HCT116 (cell line): Measurements from ENCODE around the gene TAP1. TPM values are rescaled to one million over a fixed set of nuclear protein-coding genes. Genes with fewer than 3 reads are reported as not detected.

Experiments
- ATAC-seq: fragments of 200-7000 bp; cut with Tn5 transposase; 2 replicates; pipeline ENCODE4 v1.9.1; 2020; ENCODE audit warnings: mild to moderate bottlenecking, moderate library complexity
- BruUV-seq: library from RNA; stranded (reverse); fragments of 400-500 nt; replicated peaks from 2 replicates; lab custom pipeline; 2021; lab: Mats Ljungman, UMichigan
- CTCF ChIA-PET: fragments of 300-600 bp; sonication (Branson Sonifier 250); formaldehyde crosslinking; loops from one replicate; lab custom pipeline; 2021; ENCODE audit warnings: antibody characterized with exemption; lab: Charles Lee
- POLR2A ChIA-PET: fragments of 300-600, 350-600 bp; sonication (Branson Sonifier 250); formaldehyde crosslinking; loops from one replicate; lab custom pipeline; 2021; ENCODE audit warnings: antibody characterized with exemption; lab: Charles Lee
- RAD21 ChIA-PET, 2 experiments: fragments of 300-600 bp; sonication (Branson Sonifier 250); formaldehyde crosslinking; loops; one replicate each; lab custom pipeline; 2023; ENCODE audit warnings: low total read pairs in 2 of 2; ENCODE audit not compliant: uncharacterized antibody in 2 of 2, unreplicated experiment in 2 of 2, low non-redundant PET in 1 of 2; lab: Charles Lee
- DNase-seq: peaks from one replicate; pipeline ENCODE4 v3.0.0-alpha.2; 2010; ENCODE audit warnings: low read depth, low spot score
- H2AFZ ChIP-seq: fragments of 200-600 bp; shearing (Covaris generic), sonication (generic); 2 replicates; pipeline ENCODE4 v1.6.1; 2017; ENCODE audit warnings: low read depth, mixed run types, mixed read lengths, antibody characterized with exemption, low read length; ENCODE audit not compliant: poor library complexity, severe bottlenecking
- H3K27ac ChIP-seq: 2 replicates; pipeline ENCODE4 v1.5.1; 2012; ENCODE audit warnings: low read depth, low read length
- H3K27me3 ChIP-seq: fragments of 200-600 bp; sonication (generic); 2 replicates; pipeline ENCODE4 v1.6.1; 2016; ENCODE audit warnings: mixed run types, low read length, mixed read lengths; ENCODE audit not compliant: insufficient read depth
- H3K36me3 ChIP-seq, 2 experiments: fragments of 200-500 bp in 1 of 2; fragments of 200-600 bp in 1 of 2; sonication (Bioruptor generic) in 1 of 2; sonication (generic) in 1 of 2; 2 replicates each; pipeline versions ENCODE4 v1.5.1 to v1.6.1; 2014 to 2016; ENCODE audit warnings: low read length in 2 of 2, inconsistent platforms in 1 of 2, mixed read lengths in 1 of 2, mixed run types in 1 of 2; ENCODE audit not compliant: insufficient read depth in 2 of 2, control insufficient read depth in 1 of 2
- H3K4me1 ChIP-seq, 2 experiments: fragments of 200-600 bp in 1 of 2; sonication (generic) in 1 of 2; 2 replicates each; pipeline versions ENCODE4 v1.5.1 to v1.6.1; 2012 to 2017; ENCODE audit warnings: low read length in 2 of 2, inconsistent platforms in 1 of 2, mild to moderate bottlenecking in 1 of 2, mixed read lengths in 1 of 2, mixed run types in 1 of 2, moderate library complexity in 1 of 2; ENCODE audit not compliant: insufficient read depth in 2 of 2, control insufficient read depth in 1 of 2
- H3K4me2 ChIP-seq: fragments of 200-600 bp; sonication (generic); 2 replicates; pipeline ENCODE4 v1.6.1; 2017; ENCODE audit warnings: mixed run types, low read length, mixed read lengths
- H3K4me3 ChIP-seq, 2 experiments: fragments of 200-600 bp in 1 of 2; sonication (generic) in 1 of 2; replicated peaks in 1 of 2; 2 replicates each; pipeline ENCODE4 v1.5.1; 2011 to 2016; ENCODE audit warnings: low read length in 2 of 2, control low read depth in 1 of 2, low read depth in 1 of 2, mild to moderate bottlenecking in 1 of 2, mixed read lengths in 1 of 2, mixed run types in 1 of 2
- H3K79me2 ChIP-seq: fragments of 200-600 bp; sonication (generic); 2 replicates; pipeline ENCODE4 v1.6.1; 2017; ENCODE audit warnings: mild to moderate bottlenecking, mixed run types, low read length, moderate library complexity, mixed read lengths; ENCODE audit not compliant: insufficient read depth
- H3K9ac ChIP-seq: fragments of 200-600 bp; sonication (generic); 2 replicates; pipeline ENCODE4 v1.6.1; 2016; ENCODE audit warnings: low read length, mixed read lengths
- H3K9me2 ChIP-seq: fragments of 200-600 bp; sonication (generic), shearing (Covaris generic); 2 replicates; pipeline ENCODE4 v1.6.1; 2017; ENCODE audit warnings: mixed run types, mild to moderate bottlenecking, moderate library complexity; ENCODE audit not compliant: insufficient read depth
- H3K9me3 ChIP-seq, 2 experiments: fragments of 200-500 bp in 1 of 2; fragments of 200-600 bp in 1 of 2; sonication (Bioruptor generic) in 1 of 2; sonication (generic) in 1 of 2; 2 replicates each; pipeline ENCODE4 v1.6.1; 2014 to 2017; ENCODE audit warnings: low read length in 2 of 2, mixed read lengths in 2 of 2, inconsistent platforms in 1 of 2, low read depth in 1 of 2, mild to moderate bottlenecking in 1 of 2, mixed run types in 1 of 2, moderate library complexity in 1 of 2; ENCODE audit not compliant: control insufficient read depth in 1 of 2, insufficient read depth in 1 of 2
- H4K20me1 ChIP-seq: fragments of 200-600 bp; sonication (generic), shearing (Covaris generic); 2 replicates; pipeline ENCODE4 v1.6.1; 2017; ENCODE audit warnings: mixed run types, mild to moderate bottlenecking, moderate library complexity; ENCODE audit not compliant: insufficient read depth
- ATF3 ChIP-seq: IDR thresholded peaks from 2 replicates; pipeline ENCODE4 v1.6.1; 2012
- CBX3 ChIP-seq: IDR thresholded peaks from 2 replicates; pipeline ENCODE4 v1.6.1; 2012; ENCODE audit warnings: low read depth
- CEBPB ChIP-seq: IDR thresholded peaks from 2 replicates; pipeline ENCODE4 v1.6.1; 2012; ENCODE audit warnings: low read depth
- EGR1 ChIP-seq: IDR thresholded peaks from 2 replicates; pipeline ENCODE4 v1.6.1; 2012; ENCODE audit warnings: low read depth
- ELF1 ChIP-seq: IDR thresholded peaks from 2 replicates; pipeline ENCODE4 v1.6.1; 2012; ENCODE audit warnings: low read depth, borderline replicate concordance
- EZH2phosphoT487 ChIP-seq: fragments of 200-600 bp; IDR thresholded peaks from 2 replicates; pipeline ENCODE4 v1.6.1; 2018; ENCODE audit warnings: antibody characterized with exemption, borderline replicate concordance
- FOSL1 ChIP-seq: IDR thresholded peaks from 2 replicates; pipeline ENCODE4 v1.6.1; 2012; ENCODE audit warnings: low read depth
- JUND ChIP-seq: IDR thresholded peaks from 2 replicates; pipeline ENCODE4 v1.6.1; 2012
- MAX ChIP-seq: IDR thresholded peaks from 2 replicates; pipeline ENCODE4 v1.6.1; 2012
- POLR2AphosphoS5 ChIP-seq: IDR thresholded peaks from 2 replicates; pipeline ENCODE4 v1.6.1; 2011; ENCODE audit warnings: mild to moderate bottlenecking, low read depth, low read length, moderate library complexity
- RAD21 ChIP-seq: IDR thresholded peaks from 2 replicates; pipeline ENCODE4 v1.6.1; 2012; ENCODE audit warnings: low read depth, mild to moderate bottlenecking
- REST ChIP-seq: IDR thresholded peaks from 2 replicates; pipeline ENCODE4 v1.6.1; 2012; ENCODE audit warnings: low read depth
- SIN3A ChIP-seq: IDR thresholded peaks from 2 replicates; pipeline ENCODE4 v1.6.1; 2012; ENCODE audit warnings: low read depth
- SP1 ChIP-seq: IDR thresholded peaks from 2 replicates; pipeline ENCODE4 v1.6.1; 2012; ENCODE audit warnings: low read depth
- SRF ChIP-seq: IDR thresholded peaks from 2 replicates; pipeline ENCODE4 v1.6.1; 2012; ENCODE audit warnings: low read depth
- TCF7L2 ChIP-seq: IDR thresholded peaks from 2 replicates; pipeline ENCODE4 v1.7.0; 2011; ENCODE audit warnings: borderline replicate concordance, inconsistent platforms; ENCODE audit not compliant: insufficient read depth, insufficient read length; ENCODE audit errors: extremely low read depth
- YY1 ChIP-seq: IDR thresholded peaks from 2 replicates; pipeline ENCODE4 v1.6.1; 2011; ENCODE audit warnings: low read length, low read depth, moderate library complexity, mild to moderate bottlenecking; ENCODE audit not compliant: insufficient replicate concordance; ENCODE audit errors: extremely low read depth
- ZBTB33 ChIP-seq: IDR thresholded peaks from 2 replicates; pipeline ENCODE4 v1.6.1; 2011; ENCODE audit warnings: mild to moderate bottlenecking, low read length, moderate library complexity; ENCODE audit not compliant: insufficient replicate concordance; ENCODE audit errors: extremely low read depth
- ZFX ChIP-seq: fragments of 450-650 bp; IDR thresholded peaks from 2 replicates; pipeline ENCODE4 v1.6.1; 2017
- ZNF274 ChIP-seq: fragments of 200-500 bp; sonication (Bioruptor generic); IDR thresholded peaks from 2 replicates; pipeline ENCODE4 v1.6.1; 2014; ENCODE audit warnings: mild to moderate bottlenecking, low read depth, low read length, inconsistent platforms
- intact Hi-C: fragments of 100-400 bp; cut with micrococcal nuclease; formaldehyde crosslinking; loops from 2 replicates; pipeline ENCODE4 v1.10.0; 2022
- total RNA-seq: library from RNA; stranded (reverse); gene quantifications from one replicate; pipeline ENCODE4 v1.2.1, GENCODE V29; 2021; ENCODE audit not compliant: unreplicated experiment

The TAP1 gene
- total RNA-seq, 1 experiment from 2014 or later, result 32.2 TPM

- intact Hi-C loops, result no loop called here
- TF ChIP-seq SP1, result peak; percentile 89
- no peak for TF ChIP-seq CBX3
- peak; percentile 54; the same call in 1 of the 2 replicates for TF ChIP-seq SIN3A
- TF ChIP-seq MAX, result peak; percentile 60
- TF ChIP-seq ZBTB33, result no peak
- TF ChIP-seq TCF7L2, result no peak
- no peak for TF ChIP-seq CEBPB
- no peak for TF ChIP-seq JUND
- peak; percentile 60 for TF ChIP-seq YY1
- no peak for TF ChIP-seq EZH2phosphoT487
- no peak for TF ChIP-seq EGR1
- TF ChIP-seq ELF1, result peak; percentile 24; the same call in 1 of the 2 replicates
- TF ChIP-seq ATF3, result no peak
- no peak for TF ChIP-seq FOSL1
- peak; percentile 36; the same call in 1 of the 2 replicates for TF ChIP-seq ZFX
- TF ChIP-seq ZNF274, result no peak
- TF ChIP-seq POLR2AphosphoS5, result peak; percentile 92
- TF ChIP-seq SRF, result no peak
- no peak for TF ChIP-seq REST
- no peak for TF ChIP-seq RAD21
Measured at GRCh38 chr6:32894085-32895005, 40.8 kb upstream of the TAP1 start.

More at GRCh38 chr6:32894085-32895005, 40.8 kb upstream of the TAP1 start:
- Histone ChIP-seq H3K4me3 (peak overlapping the region; percentile 71 to 72), H3K4me1 (peaks cover 4 to 16% of the 10 kb centered on the region in 2 experiments; a peak in 3 of 4 replicates), H3K79me2 (no peaks in the 10 kb centered on the region), H2AFZ (peak overlapping the region; percentile 19), H3K27me3 (no peaks in the 10 kb centered on the region), H3K9ac (peak overlapping the region; percentile 67), H4K20me1 (no peaks in the 10 kb centered on the region), H3K4me2 (peak overlapping the region; percentile 96), H3K9me2 (no peaks in the 10 kb centered on the region), H3K9me3 (no peaks in the 10 kb centered on the region), H3K27ac (peak overlapping the region; percentile 72), H3K36me3 (no peaks in the 10 kb centered on the region)
- peak; percentile 85 for DNase-seq
- RAD21 ChIA-PET, result interaction anchor here in 1 of 2 experiments (0.7 to 1.2 kb wide), 2 partner anchors 77 to 90 kb away, joined by 3 to 4 read pairs; no protein-coding TSS in a partner anchor
- CTCF ChIA-PET, result interaction anchor here (0.8 to 3.0 kb wide), 8 partner anchors 9 to 92 kb away, joined by 3 to 18 read pairs (median 5); partner anchors contain the start of genes HLA-DMA and TAP2
- BruUV-seq, result TSS peak; percentile 67
- ATAC-seq, result peak; percentile 100
- POLR2A ChIA-PET, result interaction anchor here (0.5 to 2.3 kb wide), 6 partner anchors 10 to 439 kb away, joined by 3 to 30 read pairs (median 4); no protein-coding TSS in a partner anchor
